ENCODE data around the gene GOLGA1. TPM values are rescaled to one million over a fixed set of nuclear protein-coding genes. Genes with fewer than 3 reads are reported as not detected.
"Not testable (repeated sequence)": the region's sequence is repeated elsewhere in the genome, so short reads cannot be mapped to it uniquely, and the experiment has no call there.

The GOLGA1 gene
- total RNA-seq, 1 donor from 2014 or later = 6.9 TPM

GRCh38 chr9:124838132-124838531 lies 102.8 kb downstream of the GOLGA1 start:
- DNase-seq (ENCODE audit: low read depth in 2 of 2) = not testable (repeated sequence)

GRCh38 chr9:124835026-124835557 lies 105.8 kb downstream of the GOLGA1 start:
- DNase-seq (ENCODE audit: low read depth in 2 of 2) = peak; percentile 83 to 84

DNA sequence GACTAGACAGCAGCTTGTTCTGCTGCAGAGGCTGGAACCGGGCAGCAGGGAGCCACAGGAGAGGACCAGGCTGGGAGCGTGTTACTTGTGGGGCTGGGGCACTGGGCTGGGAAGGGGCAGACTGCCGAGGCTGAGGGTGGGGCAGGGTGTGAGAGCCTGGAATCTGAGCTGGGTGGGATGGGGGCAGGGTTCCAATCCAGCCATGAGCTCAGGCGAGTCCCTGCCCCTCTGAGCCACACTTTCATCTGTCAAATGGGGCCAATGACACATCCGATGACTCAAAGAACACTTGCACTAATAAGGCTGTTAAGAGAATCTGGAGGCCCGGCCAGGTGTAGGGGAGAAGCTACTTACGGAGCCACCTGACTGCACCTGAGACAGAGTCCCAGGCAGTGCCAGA lies 106.3 kb downstream of the GOLGA1 start:
- peak in 1 of 2 donors; percentile 25 for DNase-seq (ENCODE audit: low read depth in 2 of 2)

- peak in 1 of 2 donors; percentile 17 for DNase-seq (ENCODE audit: low read depth in 2 of 2)
These were observed 109.1 kb downstream of the GOLGA1 start for GRCh38 chr9:124831642-124832364.

DNA sequence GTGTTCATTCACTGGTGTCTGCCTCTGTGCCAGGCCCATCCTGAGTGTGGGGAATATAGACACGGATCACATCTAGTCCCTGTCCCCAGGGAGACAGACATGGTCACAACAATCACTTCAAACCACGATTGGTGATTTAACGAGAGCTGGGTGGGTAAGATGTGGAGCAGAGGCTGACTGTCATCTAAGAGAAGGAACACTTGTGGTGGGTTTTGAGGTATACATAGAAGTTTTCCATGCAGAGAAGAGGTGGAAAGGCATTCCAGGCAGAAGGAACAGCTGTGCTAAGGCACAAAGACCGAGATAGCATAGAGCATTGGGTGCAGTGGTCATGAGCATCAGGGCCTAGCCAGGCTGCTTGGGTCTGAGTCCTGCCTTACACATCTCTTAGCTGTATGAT lies 110.3 kb downstream of the GOLGA1 start:
- no peak for DNase-seq (ENCODE audit: low read depth in 2 of 2)

DNA sequence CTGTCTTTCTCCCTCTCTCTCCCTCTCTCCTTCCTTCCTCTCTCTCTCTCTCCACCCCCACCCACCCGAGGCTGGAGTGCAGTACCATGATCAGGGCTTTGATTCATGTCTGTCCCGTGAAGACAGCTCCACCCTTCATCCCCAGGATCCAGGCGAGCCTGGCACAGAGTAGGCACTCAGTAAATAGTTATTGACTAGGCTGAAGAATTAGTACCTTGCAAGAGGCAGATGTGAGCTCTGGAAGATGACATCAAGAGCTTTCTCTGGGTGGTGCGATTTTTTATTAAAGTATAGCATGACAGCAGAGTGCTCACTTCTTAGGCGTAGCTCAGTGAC lies 111.6 kb downstream of the GOLGA1 start:
- DNase-seq (ENCODE audit: low read depth in 2 of 2) = no peak

- DNase-seq (ENCODE audit: low read depth in 2 of 2) = no peak
These were observed 112.2 kb downstream of the GOLGA1 start for GRCh38 chr9:124828489-124829333.

Other genes starting within 250 kb of the GOLGA1 start
- 0.22 and 1.2 TPM in 2 replicates for gene NR6A1, start 169.8 kb downstream of the GOLGA1 start, total RNA-seq
- 1.3 and 2.2 TPM in 2 replicates for gene OLFML2A, start 163.9 kb downstream of the GOLGA1 start, total RNA-seq
- not detected in 2 replicates for gene WDR38, start 87.6 kb downstream of the GOLGA1 start, total RNA-seq
- gene RPL35, start 79.1 kb downstream of the GOLGA1 start, total RNA-seq = 1,568 and 1,755 TPM in 2 replicates
- gene ARPC5L, start 79.0 kb downstream of the GOLGA1 start, total RNA-seq = 14.2 and 15.3 TPM in 2 replicates
- 2.6 and 3.8 TPM in 2 replicates for gene SCAI, start 202.4 kb upstream of the GOLGA1 start, total RNA-seq
- gene PPP6C, start 248.7 kb upstream of the GOLGA1 start, total RNA-seq = 12.4 and 15.3 TPM in 2 replicates

All from lung microvascular endothelial cell (primary cell).